WTC11 (cell line): ENCODE measurements around the gene SEMA5B. TPM values are rescaled to one million over a fixed set of nuclear protein-coding genes. Genes with fewer than 3 reads are reported as not detected.

Experiments used
- ATAC-seq: fragments of 200-7000 bp; cut with Tn5 transposase; 2 replicates; pipeline ENCODE4 v1.10.0; 2021; ENCODE audit warnings: mild to moderate bottlenecking, moderate library complexity
- CTCF ChIA-PET: fragments of 300-600 bp; sonication (Branson Sonifier 250); formaldehyde crosslinking; loops from one replicate; lab custom pipeline; 2021; ENCODE audit warnings: antibody characterized with exemption; lab: Charles Lee
- POLR2A ChIA-PET: fragments of 350-600 bp; sonication (Branson Sonifier 250); formaldehyde crosslinking; loops from one replicate; lab custom pipeline; 2021; ENCODE audit warnings: antibody characterized with exemption; lab: Charles Lee
- DNase-seq: peaks from one replicate; pipeline ENCODE4 v3.0.0; 2021; ENCODE audit warnings: low spot score
- H3K27ac Mint-ChIP-seq: 2 replicates; pipeline ENCODE4 v1.8.0; 2021; ENCODE audit warnings: mixed read lengths
- H3K27me3 Mint-ChIP-seq: 2 replicates; pipeline ENCODE4 v1.8.0; 2021; ENCODE audit warnings: low read depth, mild to moderate bottlenecking, moderate library complexity, mixed read lengths
- H3K36me3 Mint-ChIP-seq: 2 replicates; pipeline ENCODE4 v1.8.0; 2021; ENCODE audit warnings: mixed read lengths
- H3K4me1 Mint-ChIP-seq: 2 replicates; pipeline ENCODE4 v1.8.0; 2022; ENCODE audit warnings: mixed read lengths
- H3K4me3 Mint-ChIP-seq: 2 replicates; pipeline ENCODE4 v1.8.0; 2021; ENCODE audit warnings: mild to moderate bottlenecking, moderate library complexity, mixed read lengths
- H3K9me3 Mint-ChIP-seq: 2 replicates; pipeline ENCODE4 v1.8.0; 2021; ENCODE audit warnings: mixed read lengths
- FOXK1 ChIP-seq: sonication (generic); formaldehyde crosslinking; IDR thresholded peaks from 2 replicates; pipeline ENCODE4 v1.8.0; 2022; ENCODE audit warnings: mild to moderate bottlenecking, moderate library complexity, missing genetic modification reagents
- GRHL2 ChIP-seq: fragments of 250-450 bp; sonication (Bioruptor Pico); IDR thresholded peaks from 2 replicates; pipeline ENCODE4 v1.8.0; 2022; ENCODE audit warnings: mild to moderate bottlenecking, moderate library complexity; ENCODE audit not compliant: insufficient replicate concordance, severe bottlenecking
- HMGA2 ChIP-seq: fragments of 250-450 bp; sonication (Bioruptor Pico); IDR thresholded peaks from 2 replicates; pipeline ENCODE4 v1.4.0; 2021; ENCODE audit warnings: mild to moderate bottlenecking, moderate library complexity
- JUN ChIP-seq: sonication (generic); formaldehyde crosslinking; IDR thresholded peaks from 2 replicates; pipeline ENCODE4 v1.8.0; 2023; ENCODE audit warnings: mild to moderate bottlenecking, missing genetic modification reagents
- NFATC4 ChIP-seq: fragments of 250-450 bp; sonication (Bioruptor Pico); IDR thresholded peaks from 2 replicates; pipeline ENCODE4 v1.9.0; 2021; ENCODE audit warnings: mild to moderate bottlenecking
- NR2C2 ChIP-seq: sonication (generic); formaldehyde crosslinking; IDR thresholded peaks from 2 replicates; pipeline ENCODE4 v1.8.0; 2022; ENCODE audit warnings: mild to moderate bottlenecking, missing genetic modification reagents
- PRRX2 ChIP-seq: fragments of 250-450 bp; sonication (Bioruptor Pico); IDR thresholded peaks from 2 replicates; pipeline ENCODE4 v1.8.0; 2021; ENCODE audit warnings: mild to moderate bottlenecking
- SOX15 ChIP-seq: fragments of 250-450 bp; sonication (Bioruptor Pico); IDR thresholded peaks from 2 replicates; pipeline ENCODE4 v1.9.0; 2021; ENCODE audit warnings: mild to moderate bottlenecking
- ZBTB21 ChIP-seq: sonication (generic); formaldehyde crosslinking; IDR thresholded peaks from 2 replicates; pipeline ENCODE4 v1.8.1; 2023; ENCODE audit warnings: mild to moderate bottlenecking, missing genetic modification reagents, borderline replicate concordance
- ZNF121 ChIP-seq: sonication (generic); formaldehyde crosslinking; IDR thresholded peaks from 2 replicates; pipeline ENCODE4 v1.8.0; 2023; ENCODE audit warnings: missing genetic modification reagents
- ZNF671 ChIP-seq: fragments of 250-450 bp; sonication (Bioruptor Pico); IDR thresholded peaks from 2 replicates; pipeline ENCODE4 v1.8.0; 2021; ENCODE audit warnings: mild to moderate bottlenecking
- total RNA-seq: library from RNA; stranded (reverse); gene quantifications from 3 replicates; pipeline ENCODE4 v1.2.3, GENCODE V29; 2021
- TF ChIP-seq, protein P1 (sequence below): sonication (generic); formaldehyde crosslinking; IDR thresholded peaks from 2 replicates; pipeline ENCODE4 v1.8.0; 2023; ENCODE audit warnings: missing genetic modification reagents, mild to moderate bottlenecking, borderline replicate concordance
- TF ChIP-seq, protein P2 (sequence below): sonication (generic); formaldehyde crosslinking; IDR thresholded peaks from 2 replicates; pipeline ENCODE4 v1.8.1; 2022; ENCODE audit warnings: low read depth, missing genetic modification reagents, borderline replicate concordance
- TF ChIP-seq, protein P3 (sequence below): fragments of 250-450 bp; sonication (Bioruptor Pico); IDR thresholded peaks from 2 replicates; pipeline ENCODE4 v1.9.0; 2021; ENCODE audit warnings: mild to moderate bottlenecking
- TF ChIP-seq, protein P4 (sequence below): sonication (generic); formaldehyde crosslinking; IDR thresholded peaks from 2 replicates; pipeline ENCODE4 v1.8.1; 2022; ENCODE audit warnings: mild to moderate bottlenecking, moderate library complexity, missing genetic modification reagents
- TF ChIP-seq, protein P5 (sequence below): fragments of 250-450 bp; sonication (Bioruptor Pico); IDR thresholded peaks from 2 replicates; pipeline ENCODE4 v2.1.2; 2022; ENCODE audit warnings: mild to moderate bottlenecking, moderate library complexity
- TF ChIP-seq, protein P6 (sequence below): sonication (generic); formaldehyde crosslinking; IDR thresholded peaks from 2 replicates; pipeline ENCODE4 v1.8.0; 2022; ENCODE audit warnings: mild to moderate bottlenecking, missing genetic modification reagents
- TF ChIP-seq, protein P7 (sequence below): sonication (generic); formaldehyde crosslinking; IDR thresholded peaks from 2 replicates; pipeline ENCODE4 v1.8.0; 2022; ENCODE audit warnings: mild to moderate bottlenecking, missing genetic modification reagents

The SEMA5B gene
- total RNA-seq, 1 experiment from 2014 or later: 20.7 TPM

DNA sequence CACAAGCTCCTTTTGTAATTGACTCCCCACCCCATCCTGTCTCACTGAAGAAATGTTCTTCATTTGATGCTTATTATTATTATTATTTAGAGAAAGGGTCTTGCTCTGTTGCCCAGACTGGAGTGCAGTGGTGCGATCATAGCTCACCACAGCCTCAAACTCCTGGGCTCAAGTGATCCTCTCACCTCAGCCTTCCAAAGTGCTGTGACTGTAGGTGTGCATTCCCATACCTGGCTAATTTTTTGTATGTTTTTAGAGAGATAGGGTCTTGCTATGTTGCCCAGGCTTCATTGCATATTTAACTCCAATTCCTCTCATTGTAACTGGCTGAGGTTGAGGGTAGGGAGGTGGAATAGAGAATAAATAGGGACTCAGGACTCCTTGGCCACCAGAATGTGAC is 22.3 kb downstream of the SEMA5B start:
- H3K9me3 Mint-ChIP-seq: no peaks in the 10 kb centered on the region
- no peak for ATAC-seq
- no peaks in the 10 kb centered on the region for H3K36me3 Mint-ChIP-seq
- CTCF ChIA-PET: interaction anchor here (1.3 to 2.1 kb wide), 2 partner anchors 10 to 62 kb away, joined by 4 to 6 read pairs; no protein-coding TSS in a partner anchor
- TF ChIP-seq ZNF121 (peak; percentile 51; the same call in 1 of the 2 replicates), NFATC4 (CRISPR knock-in tag) (no peak), HMGA2 (CRISPR knock-in tag) (no peak), GRHL2 (no peak)
- TF ChIP-seq, protein P1, sequence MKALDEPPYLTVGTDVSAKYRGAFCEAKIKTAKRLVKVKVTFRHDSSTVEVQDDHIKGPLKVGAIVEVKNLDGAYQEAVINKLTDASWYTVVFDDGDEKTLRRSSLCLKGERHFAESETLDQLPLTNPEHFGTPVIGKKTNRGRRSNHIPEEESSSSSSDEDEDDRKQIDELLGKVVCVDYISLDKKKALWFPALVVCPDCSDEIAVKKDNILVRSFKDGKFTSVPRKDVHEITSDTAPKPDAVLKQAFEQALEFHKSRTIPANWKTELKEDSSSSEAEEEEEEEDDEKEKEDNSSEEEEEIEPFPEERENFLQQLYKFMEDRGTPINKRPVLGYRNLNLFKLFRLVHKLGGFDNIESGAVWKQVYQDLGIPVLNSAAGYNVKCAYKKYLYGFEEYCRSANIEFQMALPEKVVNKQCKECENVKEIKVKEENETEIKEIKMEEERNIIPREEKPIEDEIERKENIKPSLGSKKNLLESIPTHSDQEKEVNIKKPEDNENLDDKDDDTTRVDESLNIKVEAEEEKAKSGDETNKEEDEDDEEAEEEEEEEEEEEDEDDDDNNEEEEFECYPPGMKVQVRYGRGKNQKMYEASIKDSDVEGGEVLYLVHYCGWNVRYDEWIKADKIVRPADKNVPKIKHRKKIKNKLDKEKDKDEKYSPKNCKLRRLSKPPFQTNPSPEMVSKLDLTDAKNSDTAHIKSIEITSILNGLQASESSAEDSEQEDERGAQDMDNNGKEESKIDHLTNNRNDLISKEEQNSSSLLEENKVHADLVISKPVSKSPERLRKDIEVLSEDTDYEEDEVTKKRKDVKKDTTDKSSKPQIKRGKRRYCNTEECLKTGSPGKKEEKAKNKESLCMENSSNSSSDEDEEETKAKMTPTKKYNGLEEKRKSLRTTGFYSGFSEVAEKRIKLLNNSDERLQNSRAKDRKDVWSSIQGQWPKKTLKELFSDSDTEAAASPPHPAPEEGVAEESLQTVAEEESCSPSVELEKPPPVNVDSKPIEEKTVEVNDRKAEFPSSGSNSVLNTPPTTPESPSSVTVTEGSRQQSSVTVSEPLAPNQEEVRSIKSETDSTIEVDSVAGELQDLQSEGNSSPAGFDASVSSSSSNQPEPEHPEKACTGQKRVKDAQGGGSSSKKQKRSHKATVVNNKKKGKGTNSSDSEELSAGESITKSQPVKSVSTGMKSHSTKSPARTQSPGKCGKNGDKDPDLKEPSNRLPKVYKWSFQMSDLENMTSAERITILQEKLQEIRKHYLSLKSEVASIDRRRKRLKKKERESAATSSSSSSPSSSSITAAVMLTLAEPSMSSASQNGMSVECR (CRISPR knock-in tag): no peak
- TF ChIP-seq, protein P2, sequence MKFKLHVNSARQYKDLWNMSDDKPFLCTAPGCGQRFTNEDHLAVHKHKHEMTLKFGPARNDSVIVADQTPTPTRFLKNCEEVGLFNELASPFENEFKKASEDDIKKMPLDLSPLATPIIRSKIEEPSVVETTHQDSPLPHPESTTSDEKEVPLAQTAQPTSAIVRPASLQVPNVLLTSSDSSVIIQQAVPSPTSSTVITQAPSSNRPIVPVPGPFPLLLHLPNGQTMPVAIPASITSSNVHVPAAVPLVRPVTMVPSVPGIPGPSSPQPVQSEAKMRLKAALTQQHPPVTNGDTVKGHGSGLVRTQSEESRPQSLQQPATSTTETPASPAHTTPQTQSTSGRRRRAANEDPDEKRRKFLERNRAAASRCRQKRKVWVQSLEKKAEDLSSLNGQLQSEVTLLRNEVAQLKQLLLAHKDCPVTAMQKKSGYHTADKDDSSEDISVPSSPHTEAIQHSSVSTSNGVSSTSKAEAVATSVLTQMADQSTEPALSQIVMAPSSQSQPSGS (CRISPR knock-in tag): no peak
- TF ChIP-seq, all 79 proteins: peak for 1
- Mint-ChIP-seq H3K4me1 (peaks cover 57% of the 10 kb centered on the region), H3K4me3 (no peak overlapping the region), H3K27ac (no peak overlapping the region), H3K27me3 (no peaks in the 10 kb centered on the region)
- DNase-seq: no peak
- POLR2A ChIA-PET: interaction anchor here (0.6 kb wide), 1 partner anchor 22 kb away, joined by 4 read pairs; the partner anchor contains the start of gene SEMA5B

DNA sequence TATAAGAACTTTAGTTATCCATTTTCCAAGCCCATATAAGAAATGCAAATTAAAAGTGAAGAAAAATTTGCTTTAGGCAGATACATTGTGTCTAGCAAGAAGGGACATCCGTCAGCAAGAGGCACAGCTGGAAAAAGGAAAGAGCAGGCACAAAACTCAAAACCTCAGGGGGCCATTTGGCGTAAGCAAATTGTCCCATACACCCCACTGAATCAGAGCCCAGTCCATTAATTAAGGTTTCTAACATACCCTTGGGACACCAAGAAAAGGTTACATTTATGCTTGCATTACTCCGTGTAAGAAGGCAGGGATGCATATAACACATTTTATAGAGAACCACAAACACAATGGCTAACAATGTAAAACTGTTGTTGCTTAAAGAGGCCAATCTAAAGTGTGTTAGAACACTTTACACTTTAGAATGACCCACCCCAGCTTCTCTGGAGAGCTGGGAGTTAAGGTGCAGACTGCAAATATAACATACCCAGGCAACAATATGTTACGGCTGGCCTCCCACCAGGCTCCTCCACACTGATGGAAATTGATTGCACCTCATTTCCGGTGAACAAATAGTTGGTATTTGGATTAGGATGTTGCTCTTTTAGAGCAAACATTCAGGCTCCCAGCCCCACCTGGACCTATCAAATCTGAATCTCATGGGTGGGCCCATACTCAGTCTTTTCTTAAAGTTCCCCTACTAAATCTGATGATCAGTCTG is 23.2 kb downstream of the SEMA5B start:
- Mint-ChIP-seq H3K4me3 (no peak overlapping the region), H3K27me3 (no peaks in the 10 kb centered on the region), H3K36me3 (no peaks in the 10 kb centered on the region), H3K27ac (no peak overlapping the region), H3K9me3 (no peaks in the 10 kb centered on the region), H3K4me1 (peaks cover 50% of the 10 kb centered on the region)
- no peak for ATAC-seq
- DNase-seq: no peak
- POLR2A ChIA-PET: no interaction called here
- CTCF ChIA-PET: no interaction called here
- TF ChIP-seq, protein P3, sequence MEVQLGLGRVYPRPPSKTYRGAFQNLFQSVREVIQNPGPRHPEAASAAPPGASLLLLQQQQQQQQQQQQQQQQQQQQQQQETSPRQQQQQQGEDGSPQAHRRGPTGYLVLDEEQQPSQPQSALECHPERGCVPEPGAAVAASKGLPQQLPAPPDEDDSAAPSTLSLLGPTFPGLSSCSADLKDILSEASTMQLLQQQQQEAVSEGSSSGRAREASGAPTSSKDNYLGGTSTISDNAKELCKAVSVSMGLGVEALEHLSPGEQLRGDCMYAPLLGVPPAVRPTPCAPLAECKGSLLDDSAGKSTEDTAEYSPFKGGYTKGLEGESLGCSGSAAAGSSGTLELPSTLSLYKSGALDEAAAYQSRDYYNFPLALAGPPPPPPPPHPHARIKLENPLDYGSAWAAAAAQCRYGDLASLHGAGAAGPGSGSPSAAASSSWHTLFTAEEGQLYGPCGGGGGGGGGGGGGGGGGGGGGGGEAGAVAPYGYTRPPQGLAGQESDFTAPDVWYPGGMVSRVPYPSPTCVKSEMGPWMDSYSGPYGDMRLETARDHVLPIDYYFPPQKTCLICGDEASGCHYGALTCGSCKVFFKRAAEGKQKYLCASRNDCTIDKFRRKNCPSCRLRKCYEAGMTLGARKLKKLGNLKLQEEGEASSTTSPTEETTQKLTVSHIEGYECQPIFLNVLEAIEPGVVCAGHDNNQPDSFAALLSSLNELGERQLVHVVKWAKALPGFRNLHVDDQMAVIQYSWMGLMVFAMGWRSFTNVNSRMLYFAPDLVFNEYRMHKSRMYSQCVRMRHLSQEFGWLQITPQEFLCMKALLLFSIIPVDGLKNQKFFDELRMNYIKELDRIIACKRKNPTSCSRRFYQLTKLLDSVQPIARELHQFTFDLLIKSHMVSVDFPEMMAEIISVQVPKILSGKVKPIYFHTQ: no peak
- TF ChIP-seq ZBTB21 (CRISPR knock-in tag) (no peak), SOX15 (CRISPR knock-in tag) (no peak), FOXK1 (CRISPR knock-in tag) (no peak), PRRX2 (no peak), ZNF671 (no peak), NR2C2 (CRISPR knock-in tag) (no peak), JUN (CRISPR knock-in tag) (no peak)
- TF ChIP-seq, protein P4, sequence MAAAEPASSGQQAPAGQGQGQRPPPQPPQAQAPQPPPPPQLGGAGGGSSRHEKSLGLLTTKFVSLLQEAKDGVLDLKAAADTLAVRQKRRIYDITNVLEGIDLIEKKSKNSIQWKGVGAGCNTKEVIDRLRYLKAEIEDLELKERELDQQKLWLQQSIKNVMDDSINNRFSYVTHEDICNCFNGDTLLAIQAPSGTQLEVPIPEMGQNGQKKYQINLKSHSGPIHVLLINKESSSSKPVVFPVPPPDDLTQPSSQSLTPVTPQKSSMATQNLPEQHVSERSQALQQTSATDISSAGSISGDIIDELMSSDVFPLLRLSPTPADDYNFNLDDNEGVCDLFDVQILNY (CRISPR knock-in tag): no peak
- TF ChIP-seq, protein P5, sequence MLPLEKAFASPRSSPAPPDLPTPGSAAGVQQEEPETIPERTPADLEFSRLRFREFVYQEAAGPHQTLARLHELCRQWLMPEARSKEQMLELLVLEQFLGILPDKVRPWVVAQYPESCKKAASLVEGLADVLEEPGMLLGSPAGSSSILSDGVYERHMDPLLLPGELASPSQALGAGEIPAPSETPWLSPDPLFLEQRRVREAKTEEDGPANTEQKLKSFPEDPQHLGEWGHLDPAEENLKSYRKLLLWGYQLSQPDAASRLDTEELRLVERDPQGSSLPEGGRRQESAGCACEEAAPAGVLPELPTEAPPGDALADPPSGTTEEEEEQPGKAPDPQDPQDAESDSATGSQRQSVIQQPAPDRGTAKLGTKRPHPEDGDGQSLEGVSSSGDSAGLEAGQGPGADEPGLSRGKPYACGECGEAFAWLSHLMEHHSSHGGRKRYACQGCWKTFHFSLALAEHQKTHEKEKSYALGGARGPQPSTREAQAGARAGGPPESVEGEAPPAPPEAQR (CRISPR knock-in tag): no peak
- TF ChIP-seq, protein P6, sequence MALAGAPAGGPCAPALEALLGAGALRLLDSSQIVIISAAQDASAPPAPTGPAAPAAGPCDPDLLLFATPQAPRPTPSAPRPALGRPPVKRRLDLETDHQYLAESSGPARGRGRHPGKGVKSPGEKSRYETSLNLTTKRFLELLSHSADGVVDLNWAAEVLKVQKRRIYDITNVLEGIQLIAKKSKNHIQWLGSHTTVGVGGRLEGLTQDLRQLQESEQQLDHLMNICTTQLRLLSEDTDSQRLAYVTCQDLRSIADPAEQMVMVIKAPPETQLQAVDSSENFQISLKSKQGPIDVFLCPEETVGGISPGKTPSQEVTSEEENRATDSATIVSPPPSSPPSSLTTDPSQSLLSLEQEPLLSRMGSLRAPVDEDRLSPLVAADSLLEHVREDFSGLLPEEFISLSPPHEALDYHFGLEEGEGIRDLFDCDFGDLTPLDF (CRISPR knock-in tag): no peak
- TF ChIP-seq, protein P7, sequence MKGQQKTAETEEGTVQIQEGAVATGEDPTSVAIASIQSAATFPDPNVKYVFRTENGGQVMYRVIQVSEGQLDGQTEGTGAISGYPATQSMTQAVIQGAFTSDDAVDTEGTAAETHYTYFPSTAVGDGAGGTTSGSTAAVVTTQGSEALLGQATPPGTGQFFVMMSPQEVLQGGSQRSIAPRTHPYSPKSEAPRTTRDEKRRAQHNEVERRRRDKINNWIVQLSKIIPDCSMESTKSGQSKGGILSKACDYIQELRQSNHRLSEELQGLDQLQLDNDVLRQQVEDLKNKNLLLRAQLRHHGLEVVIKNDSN (CRISPR knock-in tag): no peak
